Mesothelial cell of epicardium (in vitro differentiated cells): Measurements from ENCODE around the gene VWF. TPM values are rescaled to one million over a fixed set of nuclear protein-coding genes. Genes with fewer than 3 reads are reported as not detected.

Experiments used
- DNase-seq, 2 experiments: peaks; one replicate each; pipeline ENCODE4 v3.0.0; 2021; ENCODE audit warnings: low spot score in 2 of 2; ENCODE audit not compliant: unreplicated experiment in 2 of 2
- H3K27ac Mint-ChIP-seq: 2 replicates; pipeline ENCODE4 v1.8.0; 2021; ENCODE audit warnings: mixed read lengths
- H3K27me3 Mint-ChIP-seq: 2 replicates; pipeline ENCODE4 v1.8.0; 2021; ENCODE audit warnings: low read depth, mixed read lengths
- H3K36me3 Mint-ChIP-seq: 2 replicates; pipeline ENCODE4 v1.8.0; 2021; ENCODE audit warnings: mixed read lengths
- H3K4me1 Mint-ChIP-seq: 2 replicates; pipeline ENCODE4 v1.8.0; 2021; ENCODE audit warnings: mixed read lengths
- H3K4me3 Mint-ChIP-seq: 2 replicates; pipeline ENCODE4 v1.8.0; 2021; ENCODE audit warnings: mild to moderate bottlenecking, moderate library complexity, mixed read lengths
- H3K9me3 Mint-ChIP-seq: 2 replicates; pipeline ENCODE4 v1.8.0; 2021; ENCODE audit warnings: mixed read lengths
- total RNA-seq: library from RNA; stranded (reverse); gene quantifications from 3 replicates; pipeline ENCODE4 v1.2.1, GENCODE V29; 2021
- TF ChIP-seq, protein P1 (sequence below): fragments of 200-600 bp; sonication (generic); IDR thresholded peaks from one replicate; pipeline ENCODE4 v1.5.0; 2021; ENCODE audit warnings: antibody characterized with exemption; ENCODE audit not compliant: unreplicated experiment

Gene VWF
- total RNA-seq, 1 donor from 2014 or later = 0.31 TPM

DNA sequence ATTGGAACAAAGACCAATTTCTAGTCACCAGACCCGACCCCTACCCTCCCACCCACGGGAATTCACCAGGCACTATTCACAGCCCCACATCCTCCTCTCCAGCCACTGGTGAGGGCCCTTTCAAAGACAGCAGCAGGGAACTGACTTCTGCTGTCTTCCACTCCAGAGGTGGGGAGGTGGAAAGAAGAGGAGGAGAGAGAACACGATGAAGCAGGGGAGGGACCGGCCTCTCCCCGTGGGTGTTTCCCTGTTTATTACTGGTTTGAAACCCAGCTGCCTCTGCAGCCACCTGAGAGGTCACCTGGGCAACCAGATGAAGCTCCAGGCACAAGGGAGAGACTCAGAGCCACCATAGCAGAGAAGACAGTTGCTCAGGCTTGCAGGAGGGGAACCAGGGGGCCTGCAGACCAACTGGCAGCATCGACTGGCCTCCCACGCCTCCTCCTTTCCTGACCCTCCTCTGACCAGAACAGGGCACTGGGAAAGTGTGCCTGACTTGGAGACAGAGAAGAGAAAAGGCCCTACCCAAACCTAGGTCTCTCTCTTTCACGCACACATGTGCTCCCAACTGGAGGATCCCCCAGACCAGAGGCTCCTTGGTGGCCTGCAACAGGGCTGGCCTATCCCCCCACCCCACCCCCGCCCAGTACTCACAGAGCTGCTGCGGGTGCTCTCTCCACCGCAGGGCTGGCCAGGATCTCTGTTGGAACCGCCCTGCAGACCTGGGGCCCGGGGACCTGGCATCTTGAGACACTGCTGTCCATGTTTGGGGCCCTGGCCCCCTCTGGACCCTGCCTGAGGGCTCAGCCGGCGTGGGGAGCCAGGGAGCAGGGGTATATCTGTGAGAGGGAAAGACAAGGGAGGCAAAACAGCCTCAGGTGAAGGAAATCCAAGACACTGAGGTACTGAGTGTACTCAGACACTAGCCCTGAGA is 202.2 kb downstream of the VWF start:
- no peak for DNase-seq
- H3K27me3 Mint-ChIP-seq = peaks cover 6% of the 10 kb centered on the region
- H3K4me3 Mint-ChIP-seq = no peak overlapping the region
- no peaks in the 10 kb centered on the region for H3K36me3 Mint-ChIP-seq
- TF ChIP-seq, protein P1, sequence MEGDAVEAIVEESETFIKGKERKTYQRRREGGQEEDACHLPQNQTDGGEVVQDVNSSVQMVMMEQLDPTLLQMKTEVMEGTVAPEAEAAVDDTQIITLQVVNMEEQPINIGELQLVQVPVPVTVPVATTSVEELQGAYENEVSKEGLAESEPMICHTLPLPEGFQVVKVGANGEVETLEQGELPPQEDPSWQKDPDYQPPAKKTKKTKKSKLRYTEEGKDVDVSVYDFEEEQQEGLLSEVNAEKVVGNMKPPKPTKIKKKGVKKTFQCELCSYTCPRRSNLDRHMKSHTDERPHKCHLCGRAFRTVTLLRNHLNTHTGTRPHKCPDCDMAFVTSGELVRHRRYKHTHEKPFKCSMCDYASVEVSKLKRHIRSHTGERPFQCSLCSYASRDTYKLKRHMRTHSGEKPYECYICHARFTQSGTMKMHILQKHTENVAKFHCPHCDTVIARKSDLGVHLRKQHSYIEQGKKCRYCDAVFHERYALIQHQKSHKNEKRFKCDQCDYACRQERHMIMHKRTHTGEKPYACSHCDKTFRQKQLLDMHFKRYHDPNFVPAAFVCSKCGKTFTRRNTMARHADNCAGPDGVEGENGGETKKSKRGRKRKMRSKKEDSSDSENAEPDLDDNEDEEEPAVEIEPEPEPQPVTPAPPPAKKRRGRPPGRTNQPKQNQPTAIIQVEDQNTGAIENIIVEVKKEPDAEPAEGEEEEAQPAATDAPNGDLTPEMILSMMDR = no peak
- no peak overlapping the region for H3K27ac Mint-ChIP-seq
- no peaks in the 10 kb centered on the region for H3K9me3 Mint-ChIP-seq
- H3K4me1 Mint-ChIP-seq = no peaks in the 10 kb centered on the region

DNA sequence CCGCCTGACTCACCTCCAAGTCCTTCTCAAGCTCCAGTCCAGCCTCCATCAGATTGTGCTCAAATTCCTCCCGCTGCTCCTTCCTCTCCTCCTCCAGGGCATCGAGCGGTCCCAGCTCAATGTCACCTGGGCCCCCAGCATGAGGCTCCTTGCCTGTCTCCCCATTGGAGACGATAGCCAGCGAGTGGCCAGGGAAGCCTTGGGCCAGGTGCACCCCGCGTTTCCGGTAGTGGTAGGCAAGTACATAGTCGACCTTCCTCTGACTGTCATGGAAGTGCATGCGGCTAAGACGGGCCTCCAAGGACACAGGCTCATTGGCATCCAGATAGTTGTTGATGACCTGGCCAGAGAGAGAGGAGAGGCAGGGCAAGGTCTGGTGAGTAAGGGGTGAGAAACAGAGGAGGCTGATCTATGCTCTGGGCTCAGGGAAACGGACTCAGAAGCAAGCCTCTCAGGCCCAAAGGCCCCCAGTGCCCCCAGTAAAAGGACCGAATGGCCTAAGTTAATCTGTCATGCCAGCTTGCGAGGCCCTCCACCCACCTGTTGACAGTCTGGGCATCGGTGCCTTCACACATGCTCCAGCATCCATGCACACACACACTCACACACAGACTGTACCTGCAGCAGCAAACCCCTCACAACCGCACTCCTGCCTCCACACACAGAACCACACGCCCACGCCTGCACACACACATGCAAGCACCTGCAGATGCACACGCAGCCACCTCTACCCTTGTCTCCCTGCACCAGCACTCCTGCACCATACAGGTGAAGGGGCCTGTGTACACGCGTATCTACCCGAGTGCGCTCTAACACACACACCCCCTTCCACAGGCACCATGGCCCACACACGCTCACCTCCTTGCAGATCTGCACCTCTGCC is 203.2 kb downstream of the VWF start:
- Mint-ChIP-seq H3K36me3 (no peaks in the 10 kb centered on the region), H3K9me3 (no peaks in the 10 kb centered on the region), H3K4me3 (no peak overlapping the region), H3K27ac (no peak overlapping the region), H3K27me3 (peaks cover 4% of the 10 kb centered on the region), H3K4me1 (no peaks in the 10 kb centered on the region)
- DNase-seq = no peak
- TF ChIP-seq, protein P1 = no peak

DNA sequence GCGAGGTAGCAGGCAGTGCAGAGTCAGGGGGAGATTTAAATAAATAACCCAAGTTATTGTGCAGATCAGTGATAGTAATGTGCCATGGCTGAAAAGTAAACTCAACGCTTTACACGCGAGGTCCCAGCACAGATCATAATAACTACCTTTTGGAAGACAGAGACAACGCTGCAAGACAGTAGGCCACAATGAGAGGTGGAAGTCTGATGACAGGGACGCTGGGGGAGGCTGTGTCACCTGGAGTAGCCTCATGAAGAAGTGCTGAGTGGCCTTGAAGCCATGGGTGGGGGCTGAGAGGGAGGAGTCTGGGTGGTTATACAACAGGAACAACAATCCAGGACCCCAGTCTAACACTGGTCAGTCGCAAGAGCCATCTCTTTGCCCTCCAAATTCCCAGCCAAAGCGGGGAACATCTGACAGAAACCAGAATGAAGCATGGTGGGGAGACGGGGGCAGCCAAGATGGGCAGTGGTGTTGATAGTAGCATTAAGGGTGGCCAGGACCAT is 207.6 kb downstream of the VWF start:
- Mint-ChIP-seq H3K9me3 (no peaks in the 10 kb centered on the region), H3K4me3 (no peak overlapping the region), H3K4me1 (no peaks in the 10 kb centered on the region), H3K36me3 (no peaks in the 10 kb centered on the region), H3K27me3 (peaks cover 14% of the 10 kb centered on the region), H3K27ac (no peak overlapping the region)
- no peak for DNase-seq
- TF ChIP-seq, protein P1 = no peak

DNA sequence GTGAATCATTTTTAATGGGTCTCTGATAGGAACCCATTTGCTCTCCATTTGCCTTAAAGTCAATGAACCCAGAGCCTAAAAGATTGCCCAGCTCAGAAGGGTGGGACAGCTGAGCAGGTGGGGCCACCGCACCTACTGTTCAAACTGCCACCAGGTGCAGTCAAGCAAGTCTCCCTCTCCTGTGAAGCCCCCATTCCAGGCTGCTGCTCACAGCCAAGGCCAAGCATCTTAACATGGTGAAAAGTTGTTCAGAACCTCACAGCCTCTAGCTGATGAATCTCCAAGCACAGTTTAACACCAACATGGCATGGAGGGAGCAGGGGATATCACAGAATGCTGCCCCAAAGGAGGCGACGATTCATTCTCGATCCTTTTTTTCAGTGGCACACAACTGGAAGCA is 209.0 kb downstream of the VWF start:
- H3K27ac Mint-ChIP-seq = no peak overlapping the region
- H3K9me3 Mint-ChIP-seq = no peaks in the 10 kb centered on the region
- H3K27me3 Mint-ChIP-seq = peaks cover 26% of the 10 kb centered on the region
- no peaks in the 10 kb centered on the region for H3K36me3 Mint-ChIP-seq
- no peak overlapping the region for H3K4me3 Mint-ChIP-seq
- TF ChIP-seq, protein P1 = no peak
- no peak for DNase-seq
- H3K4me1 Mint-ChIP-seq = no peaks in the 10 kb centered on the region

DNA sequence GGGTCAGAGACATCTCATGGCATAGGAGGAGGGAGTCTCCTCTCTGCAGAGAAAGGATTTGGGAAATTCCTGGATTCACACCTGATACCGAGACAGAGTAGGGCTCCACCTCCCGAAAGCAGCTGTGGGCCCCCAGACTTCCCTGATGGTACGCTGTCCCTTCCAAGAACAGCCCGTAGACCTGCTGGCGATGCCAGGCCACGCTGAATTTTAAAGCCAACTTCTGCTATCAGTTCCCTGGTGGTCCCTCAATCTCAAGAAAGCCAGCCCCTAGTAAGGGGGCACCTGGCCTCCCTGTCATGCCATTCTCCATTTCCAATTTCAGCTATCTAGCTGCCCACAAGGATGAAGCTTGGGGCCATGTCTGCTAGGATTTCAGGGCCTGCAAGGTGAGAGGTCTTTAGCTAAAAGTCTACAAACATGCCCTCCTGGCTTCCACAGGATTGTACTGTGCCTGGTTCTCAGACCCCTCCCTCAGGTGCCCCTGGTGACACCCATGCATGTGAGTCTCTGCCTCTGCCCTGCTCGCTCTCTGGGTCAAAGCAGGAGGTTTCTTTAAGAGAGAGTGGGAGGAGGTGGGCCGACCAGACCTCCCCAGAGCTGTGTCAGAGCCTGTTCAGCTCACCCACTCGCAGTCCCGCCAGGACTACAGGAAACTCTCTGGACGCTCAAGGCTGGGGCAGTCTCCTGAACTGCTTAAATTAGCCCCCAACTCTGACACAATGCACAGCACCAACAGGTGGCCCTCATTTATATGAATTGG is 209.9 kb downstream of the VWF start:
- H3K27me3 Mint-ChIP-seq = peaks cover 30% of the 10 kb centered on the region
- no peaks in the 10 kb centered on the region for H3K36me3 Mint-ChIP-seq
- no peaks in the 10 kb centered on the region for H3K4me1 Mint-ChIP-seq
- H3K4me3 Mint-ChIP-seq = no peak overlapping the region
- no peak overlapping the region for H3K27ac Mint-ChIP-seq
- TF ChIP-seq, protein P1 = no peak
- H3K9me3 Mint-ChIP-seq = no peaks in the 10 kb centered on the region
- no peak for DNase-seq
